ENCODE measurements around the gene THEM4. TPM values are rescaled to one million over a fixed set of nuclear protein-coding genes. Genes with fewer than 3 reads are reported as not detected.

The THEM4 gene
- total and polyA plus RNA-seq, 7 donors: 10.1 to 20.4 (median 13.8) TPM

GRCh38 chr1:151837197-151837596, 72.1 kb downstream of the THEM4 start:
- no peaks in the 10 kb centered on the region for H3K36me3 ChIP-seq (ENCODE audit: insufficient read depth in 1 of 2, low read depth in 1 of 2)
- DNase-seq (peak in 1 of 2 donors; percentile 35), ATAC-seq (no peak)
- H3K9me3 ChIP-seq: no peaks in the 10 kb centered on the region
- peaks cover 0 to 28% (median 17%) of the 10 kb centered on the region in 3 donors for H3K27me3 ChIP-seq (ENCODE audit: insufficient read depth in 3 of 3, low read length in 2 of 3)
- H3K4me3 ChIP-seq: no peak overlapping the region
- TF ChIP-seq CTCF (IDR thresholded peaks at IDR 0.05): no peak
- intact Hi-C loops (cut with DNase I): loop anchor here (5.0 to 10.0 kb wide), 8 partner anchors 45 to 372 kb away; partner anchors contain the start of genes MRPL9 (in 2 of the 2), TDRKH (in 1 of the 2) and TUFT1 (in 1 of the 2)
- WGBS, 3 donors: 73 to 81% (median 81%) methylated on average over 3 of the region's 3 CpGs
- H3K27ac ChIP-seq: no peak overlapping the region
- peaks cover 10% of the 10 kb centered on the region for H3K4me1 ChIP-seq

GRCh38 chr1:151835596-151835995, 73.7 kb downstream of the THEM4 start:
- H3K27me3 ChIP-seq (ENCODE audit: insufficient read depth in 3 of 3, low read length in 2 of 3): peaks cover 0 to 28% (median 17%) of the 10 kb centered on the region in 3 donors
- DNase-seq: peak in 1 of 2 donors; percentile 21
- no peaks in the 10 kb centered on the region for H3K36me3 ChIP-seq (ENCODE audit: insufficient read depth in 1 of 2, low read depth in 1 of 2)
- no peak overlapping the region for H3K27ac ChIP-seq
- WGBS, 3 donors: 96 to 100% (median 97%) methylated on average over 7 of the region's 7 CpGs
- no peaks in the 10 kb centered on the region for H3K9me3 ChIP-seq
- intact Hi-C loops (cut with DNase I): loop anchor here (5.0 to 10.0 kb wide), 8 partner anchors 43 to 371 kb away; partner anchors contain the start of genes MRPL9 (in 2 of the 2), TDRKH (in 1 of the 2) and TUFT1 (in 1 of the 2)
- peaks cover 13% of the 10 kb centered on the region for H3K4me1 ChIP-seq
- no peak for TF ChIP-seq CTCF (IDR thresholded peaks at IDR 0.05)
- no peak for ATAC-seq
- no peak overlapping the region for H3K4me3 ChIP-seq

- TF ChIP-seq CTCF (IDR thresholded peaks at IDR 0.05): no peak
- H3K36me3 ChIP-seq (ENCODE audit: insufficient read depth in 1 of 2, low read depth in 1 of 2): no peaks in the 10 kb centered on the region
- ATAC-seq (no peak), DNase-seq (peak in 1 of 2 donors; percentile 44)
- intact Hi-C loops (cut with DNase I): loop anchor here in 1 of 2 donors (10.0 kb wide), 3 partner anchors 69 to 369 kb away; partner anchors contain the start of gene MRPL9
- H3K27me3 ChIP-seq (ENCODE audit: insufficient read depth in 3 of 3, low read length in 2 of 3): peaks cover 0 to 20% (median 13%) of the 10 kb centered on the region in 3 donors
- H3K9me3 ChIP-seq: no peaks in the 10 kb centered on the region
- 64 to 87% (median 78%) methylated on average over 3 of the region's 3 CpGs for WGBS, 3 donors
- no peak overlapping the region for H3K4me3 ChIP-seq
- H3K27ac ChIP-seq: no peak overlapping the region
- H3K4me1 ChIP-seq: peaks cover 25% of the 10 kb centered on the region
These were observed 75.1 kb downstream of the THEM4 start for GRCh38 chr1:151834239-151834638.

GRCh38 chr1:151833172-151833900, 76.0 kb downstream of the THEM4 start:
- WGBS, 3 donors: 75 to 90% (median 76%) methylated on average over 8 of the region's 8 CpGs
- intact Hi-C loops (cut with DNase I): loop anchor here in 1 of 2 donors (10.0 kb wide), 3 partner anchors 69 to 369 kb away; partner anchors contain the start of gene MRPL9
- Histone ChIP-seq H3K9me3 (no peaks in the 10 kb centered on the region), H3K27me3 (ENCODE audit: insufficient read depth in 3 of 3, low read length in 2 of 3) (peaks cover 0 to 10% (median 6%) of the 10 kb centered on the region in 3 donors), H3K4me1 (peaks cover 32% of the 10 kb centered on the region), H3K36me3 (ENCODE audit: insufficient read depth in 1 of 2, low read depth in 1 of 2) (no peaks in the 10 kb centered on the region), H3K4me3 (no peak overlapping the region), H3K27ac (peak overlapping the region; percentile 96)
- no peak for TF ChIP-seq CTCF (IDR thresholded peaks at IDR 0.05)
- ATAC-seq: no peak
- no peak for DNase-seq
